Natural killer cell treated with Interleukin-12 subunit alpha and Interleukin-12 subunit beta and Interleukin-15 and Interleukin-18, amount 100 ng/mL, for 72 hours (primary cell): ENCODE data around the gene TSC22D2. TPM values are rescaled to one million over a fixed set of nuclear protein-coding genes. Genes with fewer than 3 reads are reported as not detected.
A peak's percentile ranks its signal among the peaks of the same experiment; 100 is the strongest.
"Not testable (repeated sequence)": the region's sequence is repeated elsewhere in the genome, so short reads cannot be mapped to it uniquely, and the experiment has no call there.

Experiments used
- ATAC-seq, 2 donors: fragments of 150-1000 bp; cut with Tn5 transposase in 1 of 2; sonication (Bioruptor Pico), chemical (Tn5 transposase) in 1 of 2; 2 replicates each; pipeline ENCODE4 v1.10.0; 2021
- DNase-seq: peaks from one replicate; pipeline ENCODE4 v3.0.0; 2022; ENCODE audit warnings: low spot score
- H3K27ac Mint-ChIP-seq, 2 donors: 1 replicate in 1 of 2; 2 replicates in 1 of 2; pipeline ENCODE4 v1.8.0; 2022; ENCODE audit warnings: mixed read lengths in 2 of 2, mild to moderate bottlenecking in 1 of 2, moderate library complexity in 1 of 2
- H3K27me3 Mint-ChIP-seq, 2 donors: 1 replicate in 1 of 2; 2 replicates in 1 of 2; pipeline ENCODE4 v1.8.0; 2022; ENCODE audit warnings: mixed read lengths in 2 of 2
- H3K36me3 Mint-ChIP-seq: one replicate; pipeline ENCODE4 v1.8.0; 2022; ENCODE audit warnings: mixed read lengths
- H3K4me1 Mint-ChIP-seq, 2 donors: 1 replicate in 1 of 2; 2 replicates in 1 of 2; pipeline ENCODE4 v1.8.0; 2022; ENCODE audit warnings: low read depth in 2 of 2, mixed read lengths in 2 of 2, mild to moderate bottlenecking in 1 of 2
- H3K4me3 Mint-ChIP-seq: one replicate; pipeline ENCODE4 v1.8.0; 2022; ENCODE audit warnings: mixed read lengths
- H3K9me3 Mint-ChIP-seq: 2 replicates; pipeline ENCODE4 v1.8.0; 2022; ENCODE audit warnings: mixed read lengths
- total RNA-seq, 2 donors: library from RNA; stranded (reverse); gene quantifications; one replicate each; pipeline ENCODE4 v1.2.3, GENCODE V29; 2022

Gene TSC22D2
- total RNA-seq, 2 donors from 2014 or later, result 18.7 to 23.7 TPM

DNA sequence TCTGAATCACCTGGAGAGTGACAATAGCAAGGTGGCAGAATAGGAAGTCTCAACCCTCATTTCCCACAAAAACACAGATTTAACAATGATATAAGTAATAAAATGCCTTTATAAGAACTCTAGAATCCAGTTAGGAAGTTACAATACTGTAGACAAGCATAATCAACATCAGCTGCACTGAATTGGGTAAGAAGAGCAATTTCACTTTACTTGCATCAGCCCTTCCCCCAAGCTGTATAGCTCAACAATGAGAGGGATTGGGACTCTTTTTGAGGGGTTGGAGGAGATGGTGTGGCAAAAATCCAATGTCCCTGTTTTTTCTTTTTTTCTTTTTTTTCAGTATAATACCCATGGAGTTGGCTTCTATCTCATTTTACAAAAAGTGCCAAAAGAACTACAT is 75.1 kb downstream of the TSC22D2 start:
- Mint-ChIP-seq H3K27me3 (no peaks in the 10 kb centered on the region), H3K36me3 (peaks cover 16% of the 10 kb centered on the region), H3K4me1 (no peaks in the 10 kb centered on the region), H3K27ac (no peak overlapping the region), H3K9me3 (peaks cover 8% of the 10 kb centered on the region), H3K4me3 (no peak overlapping the region)
- ATAC-seq, result no peak
- DNase-seq, result no peak

DNA sequence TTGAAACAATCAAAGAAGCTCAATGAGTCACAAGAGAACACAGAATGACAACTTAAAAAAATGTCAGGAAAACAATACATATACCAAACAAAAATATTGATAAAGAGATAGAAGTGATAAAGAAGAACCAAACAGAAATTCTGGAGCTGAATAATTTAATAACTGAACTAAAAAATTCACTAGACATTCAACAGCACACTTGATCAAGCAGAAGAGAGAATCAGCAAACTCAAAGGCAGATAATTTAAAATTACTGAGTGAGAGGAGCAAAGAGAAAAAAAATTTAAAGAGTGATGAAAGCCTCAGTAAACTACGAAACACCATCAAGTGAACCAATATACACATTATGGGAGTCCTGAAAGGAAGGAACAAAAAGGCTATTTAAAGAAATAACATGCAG is 76.3 kb downstream of the TSC22D2 start:
- Mint-ChIP-seq H3K4me3 (no peak overlapping the region), H3K4me1 (no peaks in the 10 kb centered on the region), H3K9me3 (peaks cover 8% of the 10 kb centered on the region), H3K27ac (no peak overlapping the region), H3K27me3 (no peaks in the 10 kb centered on the region), H3K36me3 (peaks cover 16% of the 10 kb centered on the region)
- DNase-seq, result no peak
- ATAC-seq, result no peak

DNA sequence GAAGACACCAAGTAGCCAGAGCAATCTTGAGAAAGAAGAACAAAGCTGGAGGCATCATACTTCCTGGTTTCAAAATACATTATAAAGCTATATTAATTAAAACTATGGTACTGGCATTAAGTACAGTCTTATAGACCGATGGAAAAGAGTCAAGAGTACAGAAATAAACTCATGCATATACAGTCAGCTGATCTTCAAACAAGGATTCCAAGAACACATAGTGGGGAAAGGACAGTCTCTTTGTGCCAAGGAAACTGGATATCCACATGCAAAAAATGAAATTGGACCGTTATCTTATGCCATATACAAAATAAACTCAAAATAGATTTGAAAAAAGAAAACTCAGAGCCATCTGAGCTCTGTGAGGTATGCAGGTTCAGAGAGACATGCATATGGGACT is 80.8 kb downstream of the TSC22D2 start:
- H3K27me3 Mint-ChIP-seq, result no peaks in the 10 kb centered on the region
- no peak overlapping the region for H3K4me3 Mint-ChIP-seq
- ATAC-seq, result no peak
- H3K27ac Mint-ChIP-seq, result no peak overlapping the region
- H3K36me3 Mint-ChIP-seq, result peaks cover 13% of the 10 kb centered on the region
- peaks cover 8% of the 10 kb centered on the region for H3K9me3 Mint-ChIP-seq
- no peaks in the 10 kb centered on the region for H3K4me1 Mint-ChIP-seq
- DNase-seq, result no peak

DNA sequence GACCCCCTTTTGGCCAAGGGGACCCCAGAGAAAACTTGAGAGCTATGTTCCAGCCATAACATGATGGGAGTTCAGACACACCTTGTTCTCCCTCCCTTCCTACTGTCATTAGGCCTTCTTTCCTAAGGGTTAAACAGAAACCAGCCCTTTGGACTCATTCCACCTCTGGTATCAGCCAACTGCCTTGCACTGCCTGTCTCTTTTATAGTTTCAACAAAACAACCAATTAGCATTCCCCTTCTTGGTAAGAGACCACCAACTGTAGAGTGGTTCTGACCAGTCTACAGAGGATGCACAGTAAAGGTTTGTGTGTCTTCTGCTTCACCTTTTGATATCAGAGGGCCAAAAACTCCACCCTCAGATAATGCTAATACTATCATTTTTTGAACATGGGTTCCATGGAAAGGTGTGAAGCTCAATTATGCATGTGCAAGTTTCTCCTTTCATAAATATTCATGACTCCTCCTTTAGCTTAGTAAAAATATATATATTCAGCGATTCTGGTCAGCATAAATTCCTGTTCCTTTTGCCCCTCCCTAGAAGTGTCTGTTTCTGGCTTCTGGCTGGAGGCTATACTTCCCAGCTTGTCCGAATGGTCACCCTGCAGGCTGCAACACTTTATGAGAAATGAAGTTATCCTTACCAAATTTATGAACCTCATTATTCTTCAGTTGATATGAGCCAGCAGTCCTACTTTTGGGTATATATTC is 82.3 kb downstream of the TSC22D2 start:
- no peak for DNase-seq
- Mint-ChIP-seq H3K4me1 (no peaks in the 10 kb centered on the region), H3K27ac (no peak overlapping the region), H3K36me3 (peaks cover 5% of the 10 kb centered on the region), H3K4me3 (no peak overlapping the region), H3K9me3 (peaks cover 4% of the 10 kb centered on the region), H3K27me3 (no peaks in the 10 kb centered on the region)
- peak in 1 of 2 donors; percentile 11 for ATAC-seq

DNA sequence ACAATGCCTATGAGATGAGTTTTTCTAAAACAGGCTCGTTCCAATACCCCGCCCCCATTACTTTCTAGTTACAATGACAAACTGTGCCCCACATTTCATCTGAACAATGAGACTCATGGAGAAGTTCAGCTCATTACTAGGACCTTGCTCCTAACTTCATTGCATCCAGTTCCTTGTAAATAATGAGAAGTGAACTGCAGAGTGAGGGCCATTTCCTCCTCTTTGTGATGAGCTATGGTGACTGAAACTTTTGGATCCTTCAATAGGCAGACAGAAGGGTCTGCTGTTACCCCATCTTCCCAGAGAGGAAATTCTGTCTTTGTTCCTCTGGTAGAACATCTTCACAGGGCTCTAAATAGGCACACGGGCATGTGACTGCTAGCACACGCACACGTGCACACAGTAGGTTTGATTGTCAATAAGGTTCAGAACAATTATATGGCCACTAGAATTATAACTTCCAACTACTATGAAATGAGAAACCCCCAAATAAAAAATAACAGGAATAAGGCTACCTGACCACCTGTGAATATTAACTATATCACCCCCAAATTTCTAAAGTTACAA is 86.4 kb downstream of the TSC22D2 start:
- DNase-seq, result no peak
- Mint-ChIP-seq H3K4me1 (no peaks in the 10 kb centered on the region), H3K4me3 (no peak overlapping the region), H3K36me3 (no peaks in the 10 kb centered on the region), H3K27ac (no peak overlapping the region), H3K9me3 (no peaks in the 10 kb centered on the region), H3K27me3 (peaks cover 0 to 2% of the 10 kb centered on the region in 2 donors)
- ATAC-seq, result no peak

DNA sequence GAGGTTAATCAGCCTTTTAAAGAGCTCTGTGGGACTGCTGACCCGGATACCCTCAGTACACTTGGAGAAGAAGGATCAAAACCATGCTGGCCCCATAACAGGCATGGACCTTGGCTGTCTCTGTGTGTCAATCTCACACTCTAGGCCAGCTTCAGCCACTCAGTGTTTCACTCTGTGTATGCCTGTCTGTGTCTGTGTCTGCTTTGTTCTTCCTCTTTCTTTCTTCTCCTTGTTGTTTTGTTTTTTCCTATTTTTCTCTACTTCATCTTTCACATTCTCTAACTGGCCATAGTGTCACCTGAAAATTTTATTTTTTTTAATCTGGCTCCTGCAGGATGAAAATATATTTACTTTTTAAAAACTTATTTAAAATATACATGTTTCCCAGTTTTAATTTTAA is 87.1 kb downstream of the TSC22D2 start:
- Mint-ChIP-seq H3K4me1 (no peaks in the 10 kb centered on the region), H3K27ac (no peak overlapping the region), H3K27me3 (peaks cover 0 to 2% of the 10 kb centered on the region in 2 donors), H3K9me3 (no peaks in the 10 kb centered on the region), H3K4me3 (no peak overlapping the region), H3K36me3 (no peaks in the 10 kb centered on the region)
- no peak for ATAC-seq
- DNase-seq, result no peak

DNA sequence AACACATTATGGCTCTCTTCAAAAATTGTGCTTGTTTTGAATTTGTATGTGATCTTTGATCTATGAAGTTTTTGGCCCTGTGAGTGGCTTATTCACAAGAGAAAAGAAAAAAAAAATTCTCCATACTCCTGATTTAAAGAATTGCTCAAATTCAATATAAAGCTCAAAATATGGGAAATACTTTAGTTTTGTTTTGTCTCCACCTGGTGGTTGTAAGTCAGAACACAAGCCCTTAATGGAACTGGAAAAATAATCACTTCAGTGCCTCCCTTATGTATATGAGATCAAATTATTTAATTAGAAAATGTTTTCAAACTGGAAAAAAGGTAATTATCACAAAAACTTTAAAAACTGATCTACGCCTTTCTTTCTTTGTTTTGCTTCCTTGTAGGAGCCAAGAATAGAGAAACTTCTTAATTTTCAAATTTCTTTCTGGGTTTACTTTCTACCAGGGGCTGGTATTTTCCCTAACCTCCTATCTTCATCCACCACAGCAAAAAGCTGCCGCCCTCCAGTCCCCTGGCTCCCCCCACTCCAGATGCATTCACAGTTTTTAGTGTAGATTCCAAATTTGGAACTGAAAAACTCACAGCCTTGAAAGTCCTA is 87.6 kb downstream of the TSC22D2 start:
- ATAC-seq (no peak), DNase-seq (no peak)
- Mint-ChIP-seq H3K27ac (no peak overlapping the region), H3K4me3 (no peak overlapping the region), H3K27me3 (peaks cover 0 to 2% of the 10 kb centered on the region in 2 donors), H3K4me1 (no peaks in the 10 kb centered on the region), H3K36me3 (no peaks in the 10 kb centered on the region), H3K9me3 (no peaks in the 10 kb centered on the region)

DNA sequence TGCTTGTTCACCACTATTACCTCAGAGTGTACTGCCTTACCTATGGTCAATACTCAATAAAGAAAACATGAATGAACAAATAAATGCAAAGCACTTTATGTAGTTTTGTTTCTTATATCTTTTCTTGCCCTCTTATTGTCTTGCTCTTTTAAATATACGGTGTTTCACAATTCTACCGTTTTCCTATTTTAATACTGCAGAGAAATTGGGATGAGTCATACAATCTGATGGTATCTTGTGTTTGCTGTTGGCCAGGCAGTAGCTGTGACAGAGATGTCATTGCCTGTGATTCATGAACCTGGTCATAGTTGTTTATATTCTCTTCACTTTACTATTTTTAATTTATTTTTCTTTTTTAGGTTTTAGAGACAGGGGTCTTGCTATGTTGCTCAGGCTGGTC is 89.9 kb downstream of the TSC22D2 start:
- Mint-ChIP-seq H3K27ac (no peak overlapping the region), H3K9me3 (no peaks in the 10 kb centered on the region), H3K36me3 (peaks cover 6% of the 10 kb centered on the region), H3K4me1 (peaks cover 0 to 6% of the 10 kb centered on the region in 2 donors), H3K27me3 (peaks cover 0 to 2% of the 10 kb centered on the region in 2 donors), H3K4me3 (no peak overlapping the region)
- no peak for DNase-seq
- ATAC-seq, result no peak

DNA sequence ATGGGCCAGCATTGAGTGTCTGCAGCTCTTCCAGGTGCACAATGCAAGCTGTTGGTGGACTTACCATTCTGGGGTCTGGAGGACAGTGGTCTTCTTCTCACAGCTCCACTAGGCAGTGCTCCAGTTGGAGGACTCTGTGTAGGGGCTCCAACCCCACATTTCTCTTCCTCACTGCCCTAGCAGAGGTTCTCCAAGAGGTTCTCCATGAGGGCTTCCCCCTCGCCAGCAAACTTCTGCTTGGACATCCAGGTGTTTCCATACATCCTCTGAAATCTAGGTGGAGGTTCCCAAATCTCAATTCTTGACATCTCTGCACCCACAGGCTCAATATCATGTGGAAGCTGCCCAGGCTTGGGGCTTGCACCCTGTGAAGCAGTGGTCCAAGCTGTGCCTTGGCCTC is 92.9 kb downstream of the TSC22D2 start:
- H3K9me3 Mint-ChIP-seq, H3K27me3 Mint-ChIP-seq, H3K4me3 Mint-ChIP-seq, DNase-seq, H3K36me3 Mint-ChIP-seq, ATAC-seq, H3K27ac Mint-ChIP-seq, H3K4me1 Mint-ChIP-seq: not testable (repeated sequence)

DNA sequence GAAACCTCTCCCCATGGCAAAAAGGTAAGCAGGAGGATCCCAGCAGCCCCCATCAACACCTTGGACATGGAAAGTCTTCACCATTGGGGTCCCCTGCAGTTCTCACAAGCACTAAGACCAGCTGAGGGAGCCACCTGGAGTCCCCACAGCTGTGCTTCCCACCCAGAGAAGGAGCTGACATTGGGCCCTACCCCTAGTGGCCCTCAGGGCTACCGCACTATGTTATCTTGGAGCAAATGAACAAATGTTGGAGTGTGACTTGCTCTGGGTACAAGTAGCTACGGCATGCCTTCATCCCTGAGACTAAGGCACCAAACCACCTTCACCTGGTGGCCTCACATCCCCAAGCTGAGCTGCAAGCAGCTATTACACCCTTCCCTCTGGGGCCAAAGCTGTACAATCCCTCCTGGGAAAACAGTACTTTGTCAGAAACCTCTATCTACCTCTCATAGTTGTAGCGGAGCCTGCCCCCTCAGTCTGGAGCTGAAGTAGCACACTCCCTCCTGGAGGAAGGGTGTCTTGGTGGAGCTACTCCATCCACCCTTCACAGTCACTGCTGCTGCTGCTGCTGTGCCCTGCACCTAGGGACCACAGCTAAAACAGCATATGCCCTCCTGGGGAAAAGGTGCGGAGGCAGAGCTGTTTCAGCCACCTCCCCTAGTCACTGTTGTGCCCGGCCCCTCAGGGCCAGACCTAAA is 95.5 kb downstream of the TSC22D2 start:
- DNase-seq (no peak), ATAC-seq (peak in 1 of 2 donors; percentile 43)
- H3K4me1 Mint-ChIP-seq, result peaks cover 0 to 6% of the 10 kb centered on the region in 2 donors
- H3K36me3 Mint-ChIP-seq, result peaks cover 10% of the 10 kb centered on the region
- H3K27ac Mint-ChIP-seq, result no peak overlapping the region
- peaks cover 13 to 26% of the 10 kb centered on the region in 2 donors for H3K27me3 Mint-ChIP-seq
- H3K4me3 Mint-ChIP-seq, result no peak overlapping the region
- no peaks in the 10 kb centered on the region for H3K9me3 Mint-ChIP-seq

DNA sequence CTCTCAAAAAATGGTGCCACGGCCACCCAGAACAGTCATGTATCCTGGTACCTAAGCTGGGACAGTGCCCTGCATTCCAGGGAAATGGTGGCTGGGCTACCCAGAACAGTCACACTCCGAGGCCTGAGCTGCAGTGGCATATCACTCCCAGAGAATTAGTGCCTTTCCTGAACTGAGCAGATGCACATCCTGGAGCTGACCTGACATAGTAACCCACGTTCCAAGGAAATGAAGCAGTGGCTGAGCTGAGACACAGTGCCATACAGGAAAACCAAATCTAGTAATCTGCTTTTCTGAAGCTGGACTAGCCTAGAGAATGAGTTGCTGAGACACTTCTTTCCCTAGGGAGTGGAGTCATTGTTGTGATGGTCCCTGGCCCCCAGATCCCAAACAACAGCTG is 96.4 kb downstream of the TSC22D2 start:
- ATAC-seq, result no peak
- Mint-ChIP-seq H3K27ac (no peak overlapping the region), H3K4me1 (peaks cover 0 to 6% of the 10 kb centered on the region in 2 donors), H3K36me3 (peaks cover 10% of the 10 kb centered on the region), H3K9me3 (no peaks in the 10 kb centered on the region), H3K27me3 (peaks cover 15 to 36% of the 10 kb centered on the region in 2 donors), H3K4me3 (no peak overlapping the region)
- no peak for DNase-seq

DNA sequence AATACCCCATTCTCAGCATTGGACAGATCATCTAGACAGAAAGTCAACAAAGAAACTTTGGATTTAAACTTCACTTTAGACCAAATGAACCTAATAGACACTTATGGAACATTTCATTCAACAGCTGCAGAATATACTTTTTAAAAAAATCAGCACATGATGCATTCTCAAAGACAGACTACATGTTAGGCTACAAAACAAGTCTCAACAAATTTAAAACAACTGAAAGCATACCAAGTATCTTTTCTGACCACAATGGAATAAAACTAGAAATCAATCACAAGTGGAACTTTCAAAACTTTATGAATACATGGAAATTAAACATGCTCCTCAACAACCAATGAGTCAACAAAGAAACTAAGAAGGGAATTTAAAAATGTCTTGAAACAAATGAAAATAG is 100.3 kb downstream of the TSC22D2 start:
- no peaks in the 10 kb centered on the region for H3K4me1 Mint-ChIP-seq
- peaks cover 4% of the 10 kb centered on the region for H3K36me3 Mint-ChIP-seq
- no peak overlapping the region for H3K4me3 Mint-ChIP-seq
- H3K9me3 Mint-ChIP-seq, result no peaks in the 10 kb centered on the region
- H3K27me3 Mint-ChIP-seq, result peaks cover 15 to 51% of the 10 kb centered on the region in 2 donors
- no peak overlapping the region for H3K27ac Mint-ChIP-seq
- no peak for ATAC-seq
- no peak for DNase-seq

DNA sequence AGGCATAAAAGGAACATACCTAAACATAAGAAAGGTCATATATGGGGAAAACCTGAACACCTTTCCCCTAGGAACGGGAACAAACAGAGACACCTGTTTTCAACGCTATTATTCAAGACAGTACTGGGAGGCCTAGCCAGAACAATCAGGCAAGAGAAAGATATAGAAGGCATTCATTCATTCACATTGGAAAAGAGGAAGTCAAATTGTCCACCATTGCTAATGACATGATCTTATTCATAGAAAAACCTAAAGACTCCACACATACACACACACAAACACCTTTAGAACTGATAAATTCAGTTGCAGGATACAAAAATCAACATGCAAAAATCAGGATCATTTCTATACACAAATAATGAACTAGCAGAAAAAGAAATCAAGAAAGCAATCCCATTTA is 101.7 kb downstream of the TSC22D2 start:
- Mint-ChIP-seq H3K4me1 (no peaks in the 10 kb centered on the region), H3K9me3 (no peaks in the 10 kb centered on the region), H3K27ac (no peak overlapping the region), H3K36me3 (peaks cover 4% of the 10 kb centered on the region), H3K27me3 (peaks cover 15 to 51% of the 10 kb centered on the region in 2 donors), H3K4me3 (no peak overlapping the region)
- DNase-seq (no peak), ATAC-seq (no peak)
